Measurements from ENCODE around the gene XPO5.

The XPO5 gene

GRCh38 chr6:43493230-43493629 is 82.6 kb downstream of the XPO5 start:
- H3K4me3 ChIP-seq (replicated peaks; ENCODE audit: low read depth, low read length): no peak overlapping the region
- no peak for TF ChIP-seq CTCF (IDR thresholded peaks at IDR 0.05; ENCODE audit: low read depth, low read length, missing control alignments)
- DNase-seq (ENCODE audit: extremely low read depth, low read depth): no peak

GRCh38 chr6:43492673-43493072 is 83.2 kb downstream of the XPO5 start:
- no peak for TF ChIP-seq CTCF (IDR thresholded peaks at IDR 0.05; ENCODE audit: low read depth, low read length, missing control alignments)
- no peak for DNase-seq (ENCODE audit: extremely low read depth, low read depth)
- no peak overlapping the region for H3K4me3 ChIP-seq (replicated peaks; ENCODE audit: low read depth, low read length)

- TF ChIP-seq CTCF (IDR thresholded peaks at IDR 0.05; ENCODE audit: low read depth, low read length, missing control alignments): no peak
- no peak for DNase-seq (ENCODE audit: extremely low read depth, low read depth)
- no peak overlapping the region for H3K4me3 ChIP-seq (replicated peaks; ENCODE audit: low read depth, low read length)
These were observed 83.8 kb downstream of the XPO5 start for GRCh38 chr6:43491750-43492661.

- DNase-seq (ENCODE audit: extremely low read depth, low read depth): no peak
- TF ChIP-seq CTCF (IDR thresholded peaks at IDR 0.05; ENCODE audit: low read depth, low read length, missing control alignments): no peak
- no peak overlapping the region for H3K4me3 ChIP-seq (replicated peaks; ENCODE audit: low read depth, low read length)
These were observed 85.3 kb downstream of the XPO5 start for GRCh38 chr6:43490523-43490939.

GRCh38 chr6:43489277-43490072 is 86.4 kb downstream of the XPO5 start:
- no peak for DNase-seq (ENCODE audit: extremely low read depth, low read depth)
- TF ChIP-seq CTCF (IDR thresholded peaks at IDR 0.05; ENCODE audit: low read depth, low read length, missing control alignments): no peak
- H3K4me3 ChIP-seq (replicated peaks; ENCODE audit: low read depth, low read length): no peak overlapping the region

- DNase-seq (ENCODE audit: extremely low read depth, low read depth): no peak
- H3K4me3 ChIP-seq (replicated peaks; ENCODE audit: low read depth, low read length): no peak overlapping the region
- no peak for TF ChIP-seq CTCF (IDR thresholded peaks at IDR 0.05; ENCODE audit: low read depth, low read length, missing control alignments)
These were observed 87.1 kb downstream of the XPO5 start for GRCh38 chr6:43488667-43489276.
